WERI-Rb-1 (cell line): ENCODE results near the gene TBC1D12.

Experiments
- DNase-seq: peaks from one replicate; pipeline ENCODE4 v3.0.0-alpha.2; 2020
- H3K27ac ChIP-seq: fragments of 250-450 bp; sonication (Bioruptor Pico); 2 replicates; pipeline ENCODE4 v1.5.1; 2020; ENCODE audit warnings: mild to moderate bottlenecking, moderate library complexity
- H3K27me3 ChIP-seq: fragments of 250-450 bp; sonication (Bioruptor Pico); 2 replicates; pipeline ENCODE4 v1.5.1; 2021; ENCODE audit warnings: mild to moderate bottlenecking, low read depth, moderate library complexity; ENCODE audit not compliant: insufficient read depth, severe bottlenecking
- H3K36me3 ChIP-seq: fragments of 250-450 bp; sonication (Bioruptor Pico); 2 replicates; pipeline ENCODE4 v1.5.1; 2020; ENCODE audit warnings: mild to moderate bottlenecking, moderate library complexity
- H3K4me3 ChIP-seq: 2 replicates; pipeline ENCODE4 v1.5.1; 2011; ENCODE audit warnings: low read depth, mild to moderate bottlenecking, control low read depth, low read length
- H3K9me3 ChIP-seq: fragments of 250-450 bp; sonication (Bioruptor Pico); 2 replicates; pipeline ENCODE4 v1.5.1; 2021; ENCODE audit warnings: mild to moderate bottlenecking, moderate library complexity; ENCODE audit not compliant: severe bottlenecking
- CTCF ChIP-seq: IDR thresholded peaks from 2 replicates; pipeline ENCODE4 v1.5.1; 2011; ENCODE audit warnings: low read depth, mild to moderate bottlenecking, control low read depth, inconsistent platforms, low read length

The TBC1D12 gene

GRCh38 chr10:94402204-94402842 is at the start of gene TBC1D12:
Gene TBC1D12, plus strand, starts transcription at chr10:94402541. Its CDS starts 73 bp downstream, at chr10:94402614.
- H3K36me3 ChIP-seq = no peaks in the 10 kb centered on the region; the same call in 1 of the 2 replicates
- TF ChIP-seq CTCF = no peak
- DNase-seq = peak; percentile 98
- H3K9me3 ChIP-seq = no peaks in the 10 kb centered on the region
- H3K27me3 ChIP-seq = no peaks in the 10 kb centered on the region
- peak within 1 kb of the TSS; percentile 74 for H3K4me3 ChIP-seq
- H3K27ac ChIP-seq = peak within 1 kb of the TSS; percentile 91

GRCh38 chr10:94353336-94353735 is 49.0 kb upstream of the TBC1D12 start:
- DNase-seq = no peak
- peaks cover 68% of the 10 kb centered on the region for H3K36me3 ChIP-seq
- no peak overlapping the region for H3K27ac ChIP-seq
- H3K27me3 ChIP-seq = no peaks in the 10 kb centered on the region
- TF ChIP-seq CTCF = no peak
- H3K9me3 ChIP-seq = no peaks in the 10 kb centered on the region
- H3K4me3 ChIP-seq = no peak overlapping the region

- peaks cover 68% of the 10 kb centered on the region for H3K36me3 ChIP-seq
- no peak for DNase-seq
- no peak overlapping the region for H3K27ac ChIP-seq
- no peaks in the 10 kb centered on the region for H3K27me3 ChIP-seq
- H3K9me3 ChIP-seq = no peaks in the 10 kb centered on the region
- no peak for TF ChIP-seq CTCF
- no peak overlapping the region for H3K4me3 ChIP-seq
Measured at GRCh38 chr10:94355841-94356240, 46.5 kb upstream of the TBC1D12 start.

GRCh38 chr10:94357193-94357592 is 45.1 kb upstream of the TBC1D12 start:
- no peak for TF ChIP-seq CTCF
- H3K36me3 ChIP-seq = peaks cover 71% of the 10 kb centered on the region
- H3K4me3 ChIP-seq = no peak overlapping the region
- H3K27ac ChIP-seq = no peak overlapping the region
- H3K27me3 ChIP-seq = no peaks in the 10 kb centered on the region
- H3K9me3 ChIP-seq = no peaks in the 10 kb centered on the region
- DNase-seq = no peak

GRCh38 chr10:94358480-94358879 is 43.9 kb upstream of the TBC1D12 start:
- Histone ChIP-seq H3K4me3 (no peak overlapping the region), H3K9me3 (no peaks in the 10 kb centered on the region), H3K27ac (no peak overlapping the region), H3K27me3 (no peaks in the 10 kb centered on the region), H3K36me3 (peaks cover 61% of the 10 kb centered on the region)
- TF ChIP-seq CTCF = no peak
- no peak for DNase-seq
